Activated CD4-positive, alpha-beta T cell treated with anti-CD3 and anti-CD28 coated beads, Interleukin-2, amount 10 ng/mL, durations not matched to agents 24 days and 14 days (primary cell): Measurements from ENCODE around the gene FSTL4. TPM values are rescaled to one million over a fixed set of nuclear protein-coding genes. Genes with fewer than 3 reads are reported as not detected.

Experiments
- DNase-seq: peaks from one replicate; pipeline ENCODE4 v3.0.0; 2022
- H3K27ac Mint-ChIP-seq: one replicate; pipeline ENCODE4 v1.8.0; 2022; ENCODE audit warnings: mild to moderate bottlenecking, mixed read lengths
- H3K27me3 Mint-ChIP-seq: one replicate; pipeline ENCODE4 v1.8.0; 2022; ENCODE audit warnings: mixed read lengths
- H3K36me3 Mint-ChIP-seq: one replicate; pipeline ENCODE4 v1.8.0; 2022; ENCODE audit warnings: low read depth, mild to moderate bottlenecking, mixed read lengths
- H3K4me1 Mint-ChIP-seq: one replicate; pipeline ENCODE4 v1.8.0; 2021; ENCODE audit warnings: mixed read lengths
- H3K4me3 Mint-ChIP-seq: one replicate; pipeline ENCODE4 v1.8.0; 2022; ENCODE audit warnings: mild to moderate bottlenecking, moderate library complexity, mixed read lengths
- H3K9me3 Mint-ChIP-seq: one replicate; pipeline ENCODE4 v1.8.0; 2021; ENCODE audit warnings: mixed read lengths
- intact Hi-C: fragments of 100-400 bp; cut with micrococcal nuclease; formaldehyde crosslinking; loops from one replicate; pipeline ENCODE4 v1.15.1; 2023
- total RNA-seq: library from RNA; stranded (reverse); gene quantifications from 2 replicates; pipeline ENCODE4 v1.2.3, GENCODE V29; 2022

Gene FSTL4
- total RNA-seq, 1 donor from 2014 or later = 0.42 TPM

DNA sequence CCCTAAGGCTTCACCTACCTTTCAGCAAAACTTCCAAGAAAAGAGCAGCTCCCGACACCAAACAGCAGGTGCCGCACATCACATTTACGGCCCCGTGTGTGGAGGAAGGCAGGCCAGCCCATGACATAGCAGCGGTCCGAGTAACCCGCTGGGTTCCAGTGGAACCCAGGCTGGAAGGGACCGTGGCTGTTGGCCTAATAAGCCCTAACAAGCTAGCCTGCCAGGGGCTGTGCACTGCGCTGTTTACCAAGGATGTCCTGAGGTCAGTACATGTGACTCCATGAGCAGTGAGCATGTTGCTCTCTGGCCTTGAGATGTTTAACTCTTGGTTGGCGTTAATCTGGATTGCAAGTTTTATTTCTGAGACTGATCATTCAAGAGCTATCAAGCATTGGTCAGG lies 131.5 kb downstream of the FSTL4 start:
- intact Hi-C loops = no loop called here
- no peaks in the 10 kb centered on the region for H3K36me3 Mint-ChIP-seq
- no peaks in the 10 kb centered on the region for H3K9me3 Mint-ChIP-seq
- no peaks in the 10 kb centered on the region for H3K4me1 Mint-ChIP-seq
- H3K4me3 Mint-ChIP-seq = no peak overlapping the region
- H3K27me3 Mint-ChIP-seq = peaks cover 18% of the 10 kb centered on the region
- H3K27ac Mint-ChIP-seq = no peak overlapping the region
- DNase-seq = no peak

DNA sequence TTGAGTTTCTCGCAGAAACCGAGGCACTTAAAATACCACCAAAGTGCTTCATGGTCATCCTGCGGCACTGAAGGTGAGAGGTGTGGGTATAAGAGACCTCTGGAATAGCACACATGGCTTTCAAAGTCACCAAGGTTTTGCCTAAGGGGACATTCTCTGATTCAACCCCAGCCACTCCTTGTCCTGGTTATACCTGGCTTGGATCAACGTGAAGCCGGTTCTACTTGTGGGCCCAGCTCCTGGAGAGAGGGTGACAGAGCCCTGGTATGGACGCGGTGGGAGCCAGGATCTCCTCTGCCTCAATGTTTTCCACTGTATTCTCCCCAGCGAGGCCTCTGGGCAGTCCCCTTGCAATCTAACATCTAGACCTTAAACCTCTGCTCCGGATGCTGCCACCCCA lies 132.0 kb downstream of the FSTL4 start:
- no peaks in the 10 kb centered on the region for H3K36me3 Mint-ChIP-seq
- no peak overlapping the region for H3K27ac Mint-ChIP-seq
- DNase-seq = no peak
- no peak overlapping the region for H3K4me3 Mint-ChIP-seq
- H3K9me3 Mint-ChIP-seq = no peaks in the 10 kb centered on the region
- H3K4me1 Mint-ChIP-seq = no peaks in the 10 kb centered on the region
- intact Hi-C loops = no loop called here
- peaks cover 23% of the 10 kb centered on the region for H3K27me3 Mint-ChIP-seq

DNA sequence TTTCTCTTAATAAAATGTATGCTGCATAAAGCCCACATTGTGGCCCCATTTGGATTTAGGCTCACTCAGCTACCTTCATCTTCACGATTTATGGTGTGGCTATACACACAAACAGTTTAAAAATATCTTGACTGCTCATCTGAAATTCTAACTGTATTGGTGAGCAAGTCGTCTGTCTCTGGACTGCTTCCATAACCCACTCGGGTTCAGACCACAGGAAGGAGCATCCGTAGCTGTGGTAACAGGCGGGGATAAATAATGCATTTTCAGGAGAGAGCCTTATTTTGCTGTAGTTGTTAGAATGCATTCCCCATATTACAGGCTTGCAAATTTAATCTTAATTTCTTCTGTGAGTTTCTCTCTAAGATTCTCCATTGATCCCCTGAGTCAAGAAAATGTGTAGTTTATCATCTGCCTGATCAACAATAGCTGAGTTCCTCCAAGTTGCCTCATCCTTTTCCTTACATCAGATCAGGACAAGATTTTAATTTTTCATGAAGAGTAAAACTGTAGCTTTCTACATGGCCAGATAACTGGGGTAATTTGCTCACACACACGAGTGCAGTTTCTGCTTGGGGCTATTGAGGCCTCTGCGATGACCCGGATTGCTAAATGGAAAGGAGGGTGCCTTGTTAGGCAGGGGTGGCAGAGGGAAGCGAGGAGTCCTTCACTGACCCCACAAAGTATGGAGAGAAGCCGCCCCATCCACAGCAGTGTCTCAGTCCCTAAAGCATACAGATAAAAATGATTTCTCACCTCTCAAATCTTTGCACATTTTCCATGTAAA lies 133.9 kb downstream of the FSTL4 start:
- H3K27me3 Mint-ChIP-seq = peaks cover 22% of the 10 kb centered on the region
- no peak overlapping the region for H3K27ac Mint-ChIP-seq
- no peak for DNase-seq
- peaks cover 1% of the 10 kb centered on the region for H3K4me1 Mint-ChIP-seq
- H3K4me3 Mint-ChIP-seq = no peak overlapping the region
- no peaks in the 10 kb centered on the region for H3K9me3 Mint-ChIP-seq
- intact Hi-C loops = no loop called here
- no peaks in the 10 kb centered on the region for H3K36me3 Mint-ChIP-seq

DNA sequence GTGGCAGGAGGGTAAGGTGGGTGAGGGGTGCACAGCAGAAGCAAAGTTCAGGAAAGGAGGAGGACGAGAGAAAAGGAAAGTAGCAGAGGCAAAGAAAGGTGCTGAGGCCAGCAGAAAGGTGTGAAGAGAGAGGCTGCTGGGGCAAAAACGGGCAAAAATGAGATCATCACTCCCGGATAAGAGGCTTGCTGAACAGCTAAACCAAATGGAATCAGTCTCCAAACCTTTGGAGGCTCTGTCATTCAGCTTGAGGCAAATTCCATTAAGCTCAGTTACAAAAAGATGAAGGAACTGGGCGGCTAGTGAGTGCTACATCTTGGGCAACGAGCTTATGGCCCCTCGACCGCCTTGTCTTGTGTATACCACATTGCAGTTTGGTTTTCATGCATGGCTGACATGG lies 136.4 kb downstream of the FSTL4 start:
- Mint-ChIP-seq H3K27ac (no peak overlapping the region), H3K27me3 (peaks cover 30% of the 10 kb centered on the region), H3K4me1 (peaks cover 1% of the 10 kb centered on the region), H3K4me3 (no peak overlapping the region), H3K9me3 (no peaks in the 10 kb centered on the region), H3K36me3 (no peaks in the 10 kb centered on the region)
- intact Hi-C loops = no loop called here
- DNase-seq = no peak

DNA sequence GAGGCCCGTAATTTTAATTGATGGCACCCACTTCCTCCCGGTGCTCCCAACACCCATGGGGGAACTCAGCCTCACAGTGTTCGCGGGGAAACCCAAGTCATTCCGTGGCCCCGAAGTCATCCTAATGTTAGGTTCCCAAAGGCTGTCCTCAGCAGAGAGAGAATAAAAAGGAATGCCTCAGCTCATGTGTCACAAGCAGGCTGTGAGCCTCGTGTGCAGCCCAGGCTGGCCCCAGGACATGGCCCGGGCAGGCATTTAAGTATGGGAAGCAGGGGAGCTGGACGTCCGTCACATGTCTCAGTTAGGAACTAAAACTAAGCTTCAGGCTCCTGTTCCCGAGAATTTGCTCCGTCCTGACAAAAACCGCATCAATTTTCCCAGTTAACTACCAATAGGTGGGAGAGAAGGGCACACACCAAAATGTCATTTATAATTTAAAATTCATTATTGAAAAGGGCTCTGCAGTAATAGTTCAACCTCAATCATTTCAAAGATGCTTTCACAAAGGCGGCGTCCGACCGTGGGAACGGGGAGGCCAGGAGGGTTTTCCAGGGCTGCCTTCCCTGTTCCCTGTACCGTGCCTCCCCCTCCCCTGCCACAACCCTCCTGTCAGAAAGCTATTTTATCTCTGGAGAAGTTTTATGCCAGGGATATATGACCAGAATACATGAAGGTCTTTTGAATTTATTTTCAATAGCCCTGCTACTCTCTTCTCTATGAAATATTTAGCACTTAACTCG lies 137.3 kb downstream of the FSTL4 start:
- Mint-ChIP-seq H3K36me3 (no peaks in the 10 kb centered on the region), H3K27ac (no peak overlapping the region), H3K4me3 (no peak overlapping the region), H3K4me1 (peaks cover 1% of the 10 kb centered on the region), H3K9me3 (no peaks in the 10 kb centered on the region), H3K27me3 (peaks cover 32% of the 10 kb centered on the region)
- DNase-seq = no peak
- intact Hi-C loops = no loop called here

DNA sequence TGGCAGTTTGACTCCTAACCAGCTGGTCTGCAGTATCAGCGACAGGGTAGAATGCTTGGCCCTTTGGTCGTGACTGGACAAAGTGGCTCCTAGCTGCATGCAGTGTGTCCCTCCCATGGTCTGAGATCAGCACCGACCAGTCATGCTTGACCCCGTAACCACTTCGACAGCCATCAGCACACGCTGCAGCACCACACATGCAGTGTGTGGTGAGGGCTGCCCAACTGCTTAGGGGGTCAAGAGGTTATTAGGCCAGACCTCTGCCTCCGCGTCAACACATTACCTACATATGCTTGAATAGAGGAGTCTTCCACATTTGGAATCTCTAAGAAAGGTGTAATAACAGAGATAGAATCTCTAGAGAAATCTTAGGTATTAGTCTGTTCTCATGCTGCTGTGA lies 139.1 kb downstream of the FSTL4 start:
- no peak overlapping the region for H3K27ac Mint-ChIP-seq
- DNase-seq = no peak
- no peaks in the 10 kb centered on the region for H3K9me3 Mint-ChIP-seq
- intact Hi-C loops = no loop called here
- peaks cover 1% of the 10 kb centered on the region for H3K4me1 Mint-ChIP-seq
- H3K36me3 Mint-ChIP-seq = no peaks in the 10 kb centered on the region
- H3K4me3 Mint-ChIP-seq = no peak overlapping the region
- H3K27me3 Mint-ChIP-seq = peaks cover 30% of the 10 kb centered on the region

DNA sequence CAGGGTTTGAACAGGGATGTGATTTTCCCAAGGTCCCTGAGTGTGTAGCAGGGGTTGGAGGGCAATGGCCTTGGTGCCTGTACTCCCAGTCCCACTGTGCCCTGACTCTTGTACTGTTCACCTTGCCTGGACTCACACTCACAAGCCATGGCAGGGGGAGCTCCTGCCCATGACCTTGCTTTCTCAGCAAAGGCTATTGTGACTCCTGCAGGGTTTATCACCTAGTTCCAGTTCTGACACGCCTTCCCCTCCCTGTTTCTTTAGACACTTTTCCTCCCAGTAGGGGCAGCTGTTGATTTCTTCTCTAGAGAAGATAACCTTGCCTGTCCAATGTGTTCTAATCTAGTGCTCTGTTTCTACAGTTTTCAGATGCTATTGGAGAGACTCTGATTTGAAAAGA lies 139.5 kb downstream of the FSTL4 start:
- intact Hi-C loops = no loop called here
- no peaks in the 10 kb centered on the region for H3K9me3 Mint-ChIP-seq
- H3K27ac Mint-ChIP-seq = no peak overlapping the region
- DNase-seq = no peak
- peaks cover 1% of the 10 kb centered on the region for H3K4me1 Mint-ChIP-seq
- H3K36me3 Mint-ChIP-seq = no peaks in the 10 kb centered on the region
- peaks cover 28% of the 10 kb centered on the region for H3K27me3 Mint-ChIP-seq
- no peak overlapping the region for H3K4me3 Mint-ChIP-seq

DNA sequence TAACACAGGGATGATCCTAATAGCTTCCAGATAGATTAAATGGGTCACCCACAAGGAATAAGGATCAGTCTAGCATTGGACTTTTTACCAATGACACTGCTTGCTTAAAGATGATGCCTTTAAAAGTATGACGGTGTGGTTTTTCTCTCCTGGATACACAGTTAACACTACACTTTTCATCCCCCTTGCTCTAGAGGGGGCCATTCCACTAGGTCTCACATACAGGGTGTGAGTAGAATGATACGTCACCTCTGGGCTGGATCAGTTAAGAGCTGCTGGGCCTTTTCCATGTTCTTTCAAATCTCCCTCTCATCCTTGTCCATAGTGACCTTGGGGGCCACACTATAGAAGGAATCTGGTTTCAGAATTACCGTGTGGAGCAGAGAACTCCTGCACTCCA lies 140.6 kb downstream of the FSTL4 start:
- Mint-ChIP-seq H3K27ac (no peak overlapping the region), H3K4me1 (peaks cover 1% of the 10 kb centered on the region), H3K9me3 (no peaks in the 10 kb centered on the region), H3K36me3 (no peaks in the 10 kb centered on the region), H3K4me3 (no peak overlapping the region), H3K27me3 (peaks cover 28% of the 10 kb centered on the region)
- intact Hi-C loops = no loop called here
- no peak for DNase-seq

DNA sequence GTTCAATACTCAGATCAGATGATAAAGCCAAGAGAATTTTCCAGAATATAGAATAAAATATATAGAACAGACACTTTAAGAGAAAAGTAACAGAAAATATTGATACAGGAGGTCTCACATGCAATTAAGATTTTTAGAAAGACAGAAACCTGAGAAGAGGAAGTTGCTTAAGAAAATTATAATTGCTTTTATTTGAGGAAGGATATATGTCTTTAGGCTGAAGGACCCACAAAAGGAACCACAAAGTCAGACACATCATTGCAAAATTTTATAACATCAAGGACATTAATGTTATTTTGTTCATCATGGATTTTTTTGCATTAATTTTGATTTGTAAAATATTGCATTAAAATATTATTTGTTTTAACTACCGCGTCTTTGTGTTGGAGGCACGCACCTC lies 141.5 kb downstream of the FSTL4 start:
- H3K9me3 Mint-ChIP-seq = no peaks in the 10 kb centered on the region
- peaks cover 28% of the 10 kb centered on the region for H3K27me3 Mint-ChIP-seq
- H3K4me1 Mint-ChIP-seq = peaks cover 1% of the 10 kb centered on the region
- no peak for DNase-seq
- intact Hi-C loops = no loop called here
- no peak overlapping the region for H3K27ac Mint-ChIP-seq
- no peaks in the 10 kb centered on the region for H3K36me3 Mint-ChIP-seq
- H3K4me3 Mint-ChIP-seq = no peak overlapping the region

DNA sequence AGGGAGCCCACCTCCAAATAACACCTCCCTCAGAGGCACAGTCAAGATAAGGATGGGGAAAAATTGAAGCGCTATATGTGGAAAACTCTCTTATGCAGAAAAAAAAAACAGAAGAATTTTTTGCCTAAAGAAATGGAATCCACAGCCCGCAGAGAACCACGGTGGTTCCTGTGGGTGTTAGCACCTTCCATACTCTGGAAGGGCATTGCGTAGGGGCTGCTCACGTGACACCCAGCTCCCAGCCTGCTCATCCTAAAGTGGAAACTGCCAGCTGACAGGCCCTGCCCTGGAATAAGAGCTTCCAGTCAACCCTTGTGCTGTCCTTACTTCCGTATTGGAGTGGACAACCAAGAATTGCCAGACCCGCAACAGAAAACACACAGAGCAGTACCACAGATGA lies 142.5 kb downstream of the FSTL4 start:
- Mint-ChIP-seq H3K36me3 (no peaks in the 10 kb centered on the region), H3K9me3 (no peaks in the 10 kb centered on the region), H3K4me1 (peaks cover 1% of the 10 kb centered on the region), H3K27me3 (peaks cover 22% of the 10 kb centered on the region), H3K27ac (no peak overlapping the region), H3K4me3 (no peak overlapping the region)
- DNase-seq = no peak
- intact Hi-C loops = no loop called here

DNA sequence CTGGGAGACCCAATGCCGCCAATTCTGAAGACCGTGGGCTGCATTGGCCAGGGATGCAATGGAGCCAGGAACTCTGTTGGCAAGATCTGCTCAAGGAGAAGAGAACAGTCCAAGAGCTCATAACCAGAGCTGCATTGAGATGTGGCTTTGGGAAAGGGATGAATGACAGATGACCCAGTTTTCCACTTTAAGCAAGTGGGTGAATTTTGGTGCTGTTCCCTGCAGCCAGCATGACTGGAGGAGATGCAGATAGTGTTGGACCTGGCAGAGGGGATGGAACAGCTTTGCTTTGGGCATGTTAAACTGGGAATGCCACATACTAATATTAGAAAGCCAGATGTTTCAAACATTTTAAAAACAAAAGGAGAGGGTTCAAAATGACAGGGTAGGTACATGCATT lies 143.1 kb downstream of the FSTL4 start:
- Mint-ChIP-seq H3K36me3 (no peaks in the 10 kb centered on the region), H3K4me1 (no peaks in the 10 kb centered on the region), H3K9me3 (no peaks in the 10 kb centered on the region), H3K4me3 (no peak overlapping the region), H3K27me3 (peaks cover 20% of the 10 kb centered on the region), H3K27ac (no peak overlapping the region)
- no peak for DNase-seq
- intact Hi-C loops = no loop called here

DNA sequence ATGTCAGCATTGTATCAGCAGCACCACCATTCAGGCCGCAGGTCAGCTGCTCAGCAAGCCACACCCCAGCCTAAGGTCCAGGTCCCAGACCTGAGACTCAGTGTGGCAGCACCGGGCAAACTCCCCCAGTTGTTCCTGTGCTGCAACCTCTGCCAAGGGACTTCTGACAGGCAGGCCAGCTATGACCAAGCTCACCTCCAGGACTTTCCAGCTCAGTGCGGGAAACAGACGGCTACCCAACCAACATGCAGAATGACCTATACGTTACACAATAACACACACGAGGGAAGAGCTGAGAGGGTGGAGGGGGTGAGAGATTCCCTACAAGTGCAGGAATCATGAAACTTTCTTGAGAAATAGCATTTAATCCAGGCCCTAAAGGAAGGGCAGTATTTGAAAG lies 143.7 kb downstream of the FSTL4 start:
- no peaks in the 10 kb centered on the region for H3K9me3 Mint-ChIP-seq
- H3K27ac Mint-ChIP-seq = no peak overlapping the region
- H3K4me1 Mint-ChIP-seq = no peaks in the 10 kb centered on the region
- H3K36me3 Mint-ChIP-seq = no peaks in the 10 kb centered on the region
- DNase-seq = no peak
- H3K4me3 Mint-ChIP-seq = no peak overlapping the region
- intact Hi-C loops = no loop called here
- peaks cover 19% of the 10 kb centered on the region for H3K27me3 Mint-ChIP-seq

DNA sequence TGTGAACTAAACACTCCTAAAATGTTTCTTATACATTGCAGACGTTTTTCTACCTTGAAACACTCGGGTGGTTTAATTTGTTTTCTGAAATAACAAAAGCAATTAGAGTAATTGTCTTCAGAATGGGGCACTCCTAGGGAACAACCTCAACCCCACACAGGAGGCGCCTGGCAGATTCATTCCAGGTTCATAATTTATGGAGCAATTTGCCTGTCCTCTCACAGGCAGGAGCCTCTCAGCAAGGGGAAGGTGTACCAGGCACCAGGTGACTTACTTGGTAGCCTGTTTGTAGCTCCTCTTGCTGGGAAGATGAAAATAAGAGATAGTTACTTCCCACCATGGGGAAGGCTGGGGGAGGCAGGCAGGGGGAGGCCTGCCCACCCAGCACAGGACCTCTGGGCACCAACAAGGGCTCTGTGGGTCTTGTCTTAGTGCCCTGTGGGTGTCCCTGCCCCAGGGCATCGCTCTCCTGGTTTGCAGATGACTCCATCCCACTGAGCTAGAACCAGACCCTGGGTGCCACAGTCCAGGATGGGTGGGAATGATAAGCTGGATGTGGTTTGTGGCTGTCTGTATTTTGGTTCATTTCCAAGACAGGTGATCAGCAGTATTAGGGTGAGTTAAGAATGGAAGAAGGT lies 144.4 kb downstream of the FSTL4 start:
- no peaks in the 10 kb centered on the region for H3K4me1 Mint-ChIP-seq

DNA sequence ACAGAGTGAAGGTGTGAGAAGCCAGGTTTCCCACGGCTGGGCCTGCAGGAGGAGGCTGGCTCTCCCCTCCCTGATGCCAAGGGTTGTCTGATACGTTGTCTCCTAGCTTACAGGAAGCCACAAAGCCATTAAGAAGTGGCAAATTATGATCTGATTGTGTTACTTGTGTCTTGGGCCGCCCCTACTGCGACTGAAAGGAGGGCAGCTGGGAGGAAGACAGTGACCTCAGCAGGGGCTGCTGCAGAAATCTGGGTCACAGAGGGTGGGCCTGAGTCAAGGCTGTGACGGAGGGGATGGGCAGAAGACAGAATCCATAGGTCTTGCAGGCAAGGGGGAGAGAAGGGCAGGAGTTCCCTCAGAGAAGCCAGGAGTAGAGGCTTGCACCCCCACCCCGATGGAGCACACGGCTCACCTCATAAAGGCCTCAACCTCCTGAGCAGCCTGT lies 145.0 kb downstream of the FSTL4 start:
- Mint-ChIP-seq H3K27ac (no peak overlapping the region), H3K9me3 (no peaks in the 10 kb centered on the region), H3K27me3 (peaks cover 12% of the 10 kb centered on the region), H3K36me3 (no peaks in the 10 kb centered on the region), H3K4me3 (no peak overlapping the region), H3K4me1 (no peaks in the 10 kb centered on the region)
- DNase-seq = no peak
- intact Hi-C loops = no loop called here

More for the DNA sequence above, 144.4 kb downstream of the FSTL4 start:
- no peak for DNase-seq
- intact Hi-C loops = no loop called here
- Mint-ChIP-seq H3K27me3 (peaks cover 13% of the 10 kb centered on the region), H3K36me3 (no peaks in the 10 kb centered on the region), H3K27ac (no peak overlapping the region), H3K4me3 (no peak overlapping the region), H3K9me3 (no peaks in the 10 kb centered on the region)
